GM18507 (cell line): ENCODE measurements around the gene PHF19.

Source experiments
- DNase-seq: peaks from one replicate; pipeline ENCODE4 v3.0.0; 2011; ENCODE audit warnings: low read depth; ENCODE audit not compliant: insufficient read length; ENCODE audit errors: extremely low spot score
- FAIRE-seq: peaks from 2 replicates; lab custom pipeline; 2011; peaks lifted over from hg19 to GRCh38; lab: Jason Lieb, UNC

Gene PHF19

GRCh38 chr9:120894321-120895148 is 17.5 kb upstream of the PHF19 start:
- FAIRE-seq (no peak), DNase-seq (no peak)

GRCh38 chr9:120893611-120894307 is 16.8 kb upstream of the PHF19 start:
- DNase-seq (no peak), FAIRE-seq (no peak)

GRCh38 chr9:120892748-120893610 is 16.0 kb upstream of the PHF19 start:
- DNase-seq (peak; percentile 61), FAIRE-seq (peak; percentile 93)

- no peak for FAIRE-seq
- DNase-seq = no peak
These were observed 15.1 kb upstream of the PHF19 start for GRCh38 chr9:120891884-120892747.

- FAIRE-seq = peak; percentile 24
These were observed 14.4 kb upstream of the PHF19 start for GRCh38 chr9:120891245-120891883.

GRCh38 chr9:120890320-120891244 is 13.6 kb upstream of the PHF19 start:
- DNase-seq = no peak
- no peak for FAIRE-seq

More at GRCh38 chr9:120891245-120891883, 14.4 kb upstream of the PHF19 start:
- DNase-seq = no peak

GRCh38 chr9:120889606-120890271 is 12.8 kb upstream of the PHF19 start:
- DNase-seq = no peak
- no peak for FAIRE-seq

GRCh38 chr9:120888626-120889025 is 11.6 kb upstream of the PHF19 start:
- no peak for DNase-seq
- FAIRE-seq = no peak

GRCh38 chr9:120886490-120886967 is 9.5 kb upstream of the PHF19 start:
- FAIRE-seq (no peak), DNase-seq (no peak)

GRCh38 chr9:120885958-120886357 is 9.0 kb upstream of the PHF19 start:
- FAIRE-seq (no peak), DNase-seq (no peak)

- DNase-seq = no peak
- no peak for FAIRE-seq
These were observed 8.5 kb upstream of the PHF19 start for GRCh38 chr9:120885457-120885856.

- DNase-seq (no peak), FAIRE-seq (no peak)
These were observed 6.6 kb upstream of the PHF19 start for GRCh38 chr9:120883608-120883996.

- DNase-seq (no peak), FAIRE-seq (no peak)
These were observed 6.1 kb upstream of the PHF19 start for GRCh38 chr9:120882935-120883607.

- FAIRE-seq (no peak), DNase-seq (no peak)
These were observed 2.5 kb upstream of the PHF19 start for GRCh38 chr9:120879446-120879845.

GRCh38 chr9:120878188-120879130 is 1.5 kb upstream of the PHF19 start:
- no peak for DNase-seq
- FAIRE-seq = no peak
